ENCODE measurements around the gene APOL1.

- TF ChIP-seq CTCF (IDR thresholded peaks at IDR 0.05): no peak
- TF ChIP-seq POLR2A (IDR thresholded peaks at IDR 0.05): no peak
- TF ChIP-seq EP300 (IDR thresholded peaks at IDR 0.05): no peak
Measured at GRCh38 chr22:36303874-36304273, 50.9 kb downstream of the APOL1 start.
